ENCODE data around the gene NDUFAF3. TPM values are rescaled to one million over a fixed set of nuclear protein-coding genes. Genes with fewer than 3 reads are reported as not detected.
A peak's percentile ranks its signal among the peaks of the same experiment; 100 is the strongest.
"Not testable (repeated sequence)": the region's sequence is repeated elsewhere in the genome, so short reads cannot be mapped to it uniquely, and the experiment has no call there.

Gene NDUFAF3
- total and polyA plus RNA-seq, 4 donors = 28.6 to 107 (median 72.0) TPM

GRCh38 chr3:49007771-49008528 is 14.0 kb upstream of the NDUFAF3 start:
- Histone ChIP-seq H3K27ac (ENCODE audit: low read depth in 1 of 2, low read length in 2 of 2) (peak overlapping the region; percentile 80 to 98), H3K4me3 (ENCODE audit: low read depth in 1 of 3, low read length in 3 of 3) (peak overlapping the region in 2 of 3 donors; percentile 64 to 69), H3K4me1 (ENCODE audit: control insufficient read depth in 4 of 4, insufficient read depth in 4 of 4, low read length in 3 of 4) (peaks cover 6 to 31% (median 20%) of the 10 kb centered on the region in 4 donors), H3K27me3 (ENCODE audit: control insufficient read depth in 4 of 4, insufficient read depth in 4 of 4, low read length in 3 of 4) (no peaks in the 10 kb centered on the region), H3K36me3 (ENCODE audit: control insufficient read depth in 4 of 4, insufficient read depth in 3 of 4, low read depth in 1 of 4, low read length in 3 of 4) (peaks cover 0 to 16% (median 2%) of the 10 kb centered on the region in 4 donors), H3K9ac (ENCODE audit: low read depth in 1 of 2, low read length in 2 of 2) (peak overlapping the region in 1 of 2 donors; percentile 81), H3K9me3 (ENCODE audit: control insufficient read depth in 4 of 4, low read length in 3 of 4) (no peaks in the 10 kb centered on the region)
- 23% methylated on average over 41 of the region's 41 CpGs for WGBS
- DNase-seq (ENCODE audit: low spot score) = peak; percentile 94
- TF ChIP-seq FOXA2 (IDR thresholded peaks at IDR 0.05) (no peak), FOXA1 (IDR thresholded peaks at IDR 0.05) (no peak), CTCF (IDR thresholded peaks at IDR 0.05; ENCODE audit: low read depth, low read length, missing input control) (no peak), SP1 (IDR thresholded peaks at IDR 0.05) (no peak), YY1 (IDR thresholded peaks at IDR 0.05) (no peak), HNF4A (conservative IDR thresholded peaks at IDR 0.05) (no peak), ZBTB33 (IDR thresholded peaks at IDR 0.05) (no peak), EGR1 (IDR thresholded peaks at IDR 0.05; ENCODE audit: low read depth in 2 of 2) (no peak), HNF4G (IDR thresholded peaks at IDR 0.05) (no peak), GABPA (IDR thresholded peaks at IDR 0.05 in 1 of 2, conservative IDR thresholded peaks at IDR 0.05 in 1 of 2) (no peak), TAF1 (conservative IDR thresholded peaks at IDR 0.05) (no peak), NR2F2 (IDR thresholded peaks at IDR 0.05) (no peak), REST (IDR thresholded peaks at IDR 0.05) (no peak), JUND (IDR thresholded peaks at IDR 0.05) (no peak), RXRA (IDR thresholded peaks at IDR 0.05) (no peak), RAD21 (IDR thresholded peaks at IDR 0.05) (no peak)
- TF ChIP-seq, protein P1, sequence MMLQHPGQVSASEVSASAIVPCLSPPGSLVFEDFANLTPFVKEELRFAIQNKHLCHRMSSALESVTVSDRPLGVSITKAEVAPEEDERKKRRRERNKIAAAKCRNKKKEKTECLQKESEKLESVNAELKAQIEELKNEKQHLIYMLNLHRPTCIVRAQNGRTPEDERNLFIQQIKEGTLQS (IDR thresholded peaks at IDR 0.05) = no peak
- TF ChIP-seq, protein P2, sequence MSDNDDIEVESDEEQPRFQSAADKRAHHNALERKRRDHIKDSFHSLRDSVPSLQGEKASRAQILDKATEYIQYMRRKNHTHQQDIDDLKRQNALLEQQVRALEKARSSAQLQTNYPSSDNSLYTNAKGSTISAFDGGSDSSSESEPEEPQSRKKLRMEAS (IDR thresholded peaks at IDR 0.05) = no peak

- not testable (repeated sequence) for H3K9me3 ChIP-seq (ENCODE audit: control insufficient read depth in 4 of 4, low read length in 3 of 4); DNase-seq (ENCODE audit: low spot score); H3K9ac ChIP-seq (ENCODE audit: low read depth in 1 of 2, low read length in 2 of 2); H3K27me3 ChIP-seq (ENCODE audit: control insufficient read depth in 4 of 4, insufficient read depth in 4 of 4, low read length in 3 of 4); H3K4me3 ChIP-seq (ENCODE audit: low read depth in 1 of 3, low read length in 3 of 3)
- Histone ChIP-seq H3K27ac (ENCODE audit: low read depth in 1 of 2, low read length in 2 of 2) (peak overlapping the region in 1 of 2 donors; percentile 64), H3K4me1 (ENCODE audit: control insufficient read depth in 4 of 4, insufficient read depth in 4 of 4, low read length in 3 of 4) (peaks cover 6 to 31% (median 20%) of the 10 kb centered on the region in 4 donors), H3K36me3 (ENCODE audit: control insufficient read depth in 4 of 4, insufficient read depth in 3 of 4, low read depth in 1 of 4, low read length in 3 of 4) (peaks cover 0 to 18% (median 2%) of the 10 kb centered on the region in 4 donors)
- WGBS = 94% methylated on average over 5 of the region's 5 CpGs
Measured at GRCh38 chr3:49008627-49009026, 13.3 kb upstream of the NDUFAF3 start.
